ENCODE measurements around the gene CFAP74.

CFAP74 gene

DNA sequence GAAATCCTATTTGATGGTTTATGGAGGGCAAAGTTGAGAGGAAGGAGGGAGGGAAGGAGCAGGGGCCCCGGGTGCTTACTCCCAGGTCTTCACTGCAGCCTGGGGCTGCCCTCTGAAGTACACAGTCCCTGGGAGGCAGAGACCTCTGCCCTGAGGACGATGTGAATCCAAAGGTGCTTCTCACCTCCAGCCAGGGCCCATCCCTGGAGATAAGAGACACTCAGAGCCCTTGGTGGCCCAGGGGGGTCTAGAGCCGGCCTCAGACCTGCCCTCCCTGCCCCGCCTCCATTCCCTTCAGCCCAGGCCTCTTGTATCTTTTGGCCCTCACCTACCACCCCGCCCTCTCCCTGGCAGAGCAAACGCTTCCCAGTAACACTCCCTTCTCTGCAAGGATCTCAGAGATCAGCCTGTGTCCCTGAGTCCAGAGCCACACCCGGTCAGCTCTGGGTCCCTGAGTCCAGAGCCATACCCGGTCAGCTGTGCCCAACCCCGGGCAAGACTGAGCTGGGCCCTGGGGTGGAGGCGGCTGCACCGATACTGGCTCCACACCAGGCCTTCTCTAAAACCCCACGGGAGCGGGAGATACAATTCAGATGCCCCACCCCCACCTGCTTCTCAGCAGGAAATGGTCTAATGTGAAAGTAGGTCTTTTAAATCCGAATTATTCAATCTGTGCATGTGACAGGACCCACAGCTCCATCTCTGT, 109.1 kb downstream of the CFAP74 start:
- no peaks in the 10 kb centered on the region for H3K9me3 ChIP-seq (ENCODE audit: severe bottlenecking)
- no peaks in the 10 kb centered on the region; the same call in 1 of the 2 replicates for H3K36me3 ChIP-seq
- H3K4me3 ChIP-seq (ENCODE audit: low read depth, low read length), result no peak overlapping the region
- H3K27ac ChIP-seq, result no peak overlapping the region; the same call in 1 of the 2 replicates
- no peaks in the 10 kb centered on the region for H3K27me3 ChIP-seq (ENCODE audit: insufficient read depth, low read depth, severe bottlenecking)
- no peak for TF ChIP-seq CTCF (IDR thresholded peaks at IDR 0.05; ENCODE audit: low read depth, low read length)
- no peak for DNase-seq

- no peak overlapping the region for H3K27ac ChIP-seq
- no peaks in the 10 kb centered on the region for H3K9me3 ChIP-seq (ENCODE audit: severe bottlenecking)
- H3K27me3 ChIP-seq (ENCODE audit: insufficient read depth, low read depth, severe bottlenecking), result no peaks in the 10 kb centered on the region
- H3K36me3 ChIP-seq, result no peaks in the 10 kb centered on the region; the same call in 1 of the 2 replicates
- DNase-seq, result no peak
- no peak for TF ChIP-seq CTCF (IDR thresholded peaks at IDR 0.05; ENCODE audit: low read depth, low read length)
- H3K4me3 ChIP-seq (ENCODE audit: low read depth, low read length), result no peak overlapping the region
These were observed 109.6 kb downstream of the CFAP74 start for GRCh38 chr1:1893997-1894353.

DNA sequence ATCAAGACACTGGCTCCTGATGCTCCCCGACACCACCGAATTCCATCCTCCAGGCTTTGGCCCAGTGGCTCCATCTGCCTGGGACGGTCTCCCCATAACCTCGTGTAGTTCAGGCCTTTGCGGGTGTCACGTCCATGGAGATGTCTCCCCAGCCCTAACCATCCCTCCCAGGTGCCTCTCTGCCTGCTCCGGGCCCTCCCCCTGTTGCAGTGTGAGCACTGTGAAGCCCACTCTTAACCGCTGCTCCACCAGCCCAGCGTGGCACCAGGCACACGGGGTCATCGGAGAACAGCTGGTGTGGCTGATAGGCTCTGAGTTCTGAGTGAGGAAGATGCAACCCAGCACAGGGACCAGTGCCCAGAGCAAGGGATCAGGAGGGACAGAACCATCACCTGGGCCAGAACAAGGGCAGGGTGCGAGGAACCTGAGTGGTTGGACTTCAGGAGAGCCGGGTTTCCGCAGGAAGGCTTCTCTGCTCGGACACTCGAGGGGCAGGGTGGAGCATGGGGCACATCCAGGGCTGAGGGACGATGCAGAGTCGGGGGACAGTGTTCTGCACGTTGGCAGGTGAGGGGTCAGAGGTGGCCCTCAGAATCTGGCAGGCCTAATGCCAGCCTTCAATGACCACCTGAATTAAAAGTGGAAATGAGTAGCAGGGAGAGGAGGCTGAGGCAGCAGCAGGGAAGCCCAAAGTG, 110.1 kb downstream of the CFAP74 start:
- Histone ChIP-seq H3K27ac (no peak overlapping the region), H3K27me3 (ENCODE audit: insufficient read depth, low read depth, severe bottlenecking) (no peaks in the 10 kb centered on the region), H3K4me3 (ENCODE audit: low read depth, low read length) (no peak overlapping the region), H3K9me3 (ENCODE audit: severe bottlenecking) (no peaks in the 10 kb centered on the region), H3K36me3 (no peaks in the 10 kb centered on the region; the same call in 1 of the 2 replicates)
- no peak for DNase-seq
- no peak for TF ChIP-seq CTCF (IDR thresholded peaks at IDR 0.05; ENCODE audit: low read depth, low read length)

- H3K27ac ChIP-seq, result no peak overlapping the region
- no peak overlapping the region for H3K4me3 ChIP-seq (ENCODE audit: low read depth, low read length)
- H3K36me3 ChIP-seq, result no peaks in the 10 kb centered on the region; the same call in 1 of the 2 replicates
- H3K27me3 ChIP-seq (ENCODE audit: insufficient read depth, low read depth, severe bottlenecking), result no peaks in the 10 kb centered on the region
- no peaks in the 10 kb centered on the region for H3K9me3 ChIP-seq (ENCODE audit: severe bottlenecking)
- TF ChIP-seq CTCF (IDR thresholded peaks at IDR 0.05; ENCODE audit: low read depth, low read length), result no peak
- no peak for DNase-seq
These were observed 110.8 kb downstream of the CFAP74 start for GRCh38 chr1:1892763-1893120.

- no peaks in the 10 kb centered on the region for H3K9me3 ChIP-seq (ENCODE audit: severe bottlenecking)
- no peak overlapping the region for H3K4me3 ChIP-seq (ENCODE audit: low read depth, low read length)
- H3K27ac ChIP-seq, result no peak overlapping the region
- no peak for TF ChIP-seq CTCF (IDR thresholded peaks at IDR 0.05; ENCODE audit: low read depth, low read length)
- no peak for DNase-seq
- no peaks in the 10 kb centered on the region for H3K27me3 ChIP-seq (ENCODE audit: insufficient read depth, low read depth, severe bottlenecking)
- no peaks in the 10 kb centered on the region; the same call in 1 of the 2 replicates for H3K36me3 ChIP-seq
These were observed 111.4 kb downstream of the CFAP74 start for GRCh38 chr1:1892079-1892762.
